ENCODE measurements around the gene CAMK1D.

Gene CAMK1D

GRCh38 chr10:12459340-12459739, 110.0 kb downstream of the CAMK1D start:
- Histone ChIP-seq H3F3A (ENCODE audit: control insufficient read depth, insufficient read depth) (0 out of 2 replicates have a peak, but pooled peaks cover 2% of the 10 kb centered on the region), H3K79me2 (ENCODE audit: control insufficient read depth, low read length) (peaks cover 84% of the 10 kb centered on the region), H3K4me3 (ENCODE audit: low read length) (no peak overlapping the region), H3K4me1 (ENCODE audit: control insufficient read depth, low read length) (peaks cover 5% of the 10 kb centered on the region; the same call in 1 of the 2 replicates), H4K20me1 (ENCODE audit: control insufficient read depth, insufficient read depth, low read depth, low read length) (0 out of 2 replicates have a peak, but pooled peaks cover 11% of the 10 kb centered on the region), H3K9me3 (ENCODE audit: control insufficient read depth, insufficient read depth, low read length) (no peaks in the 10 kb centered on the region), H3K4me2 (ENCODE audit: low read length) (no peak overlapping the region), H3K27ac (ENCODE audit: low read depth, low read length) (no peak overlapping the region), H3K27me3 (ENCODE audit: control insufficient read depth, low read length) (no peaks in the 10 kb centered on the region), H3K36me3 (ENCODE audit: control insufficient read depth, low read length) (no peaks in the 10 kb centered on the region), H3K9me2 (replicated peaks; ENCODE audit: control insufficient read depth, low read length) (no peaks in the 10 kb centered on the region)
- TF ChIP-seq EZH2phosphoT487 (IDR thresholded peaks at IDR 0.05; ENCODE audit: borderline replicate concordance, low read length), result no peak
- TF ChIP-seq, protein P1, sequence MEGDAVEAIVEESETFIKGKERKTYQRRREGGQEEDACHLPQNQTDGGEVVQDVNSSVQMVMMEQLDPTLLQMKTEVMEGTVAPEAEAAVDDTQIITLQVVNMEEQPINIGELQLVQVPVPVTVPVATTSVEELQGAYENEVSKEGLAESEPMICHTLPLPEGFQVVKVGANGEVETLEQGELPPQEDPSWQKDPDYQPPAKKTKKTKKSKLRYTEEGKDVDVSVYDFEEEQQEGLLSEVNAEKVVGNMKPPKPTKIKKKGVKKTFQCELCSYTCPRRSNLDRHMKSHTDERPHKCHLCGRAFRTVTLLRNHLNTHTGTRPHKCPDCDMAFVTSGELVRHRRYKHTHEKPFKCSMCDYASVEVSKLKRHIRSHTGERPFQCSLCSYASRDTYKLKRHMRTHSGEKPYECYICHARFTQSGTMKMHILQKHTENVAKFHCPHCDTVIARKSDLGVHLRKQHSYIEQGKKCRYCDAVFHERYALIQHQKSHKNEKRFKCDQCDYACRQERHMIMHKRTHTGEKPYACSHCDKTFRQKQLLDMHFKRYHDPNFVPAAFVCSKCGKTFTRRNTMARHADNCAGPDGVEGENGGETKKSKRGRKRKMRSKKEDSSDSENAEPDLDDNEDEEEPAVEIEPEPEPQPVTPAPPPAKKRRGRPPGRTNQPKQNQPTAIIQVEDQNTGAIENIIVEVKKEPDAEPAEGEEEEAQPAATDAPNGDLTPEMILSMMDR (IDR thresholded peaks at IDR 0.05; ENCODE audit: low read depth, low read length, poor library complexity, severe bottlenecking), result no peak

GRCh38 chr10:12459762-12460161, 110.4 kb downstream of the CAMK1D start:
- Histone ChIP-seq H3F3A (ENCODE audit: control insufficient read depth, insufficient read depth) (0 out of 2 replicates have a peak, but pooled peaks cover 2% of the 10 kb centered on the region), H3K27me3 (ENCODE audit: control insufficient read depth, low read length) (no peaks in the 10 kb centered on the region), H3K79me2 (ENCODE audit: control insufficient read depth, low read length) (peaks cover 81% of the 10 kb centered on the region), H3K4me1 (ENCODE audit: control insufficient read depth, low read length) (peaks cover 5% of the 10 kb centered on the region; the same call in 1 of the 2 replicates), H4K20me1 (ENCODE audit: control insufficient read depth, insufficient read depth, low read depth, low read length) (0 out of 2 replicates have a peak, but pooled peaks cover 9% of the 10 kb centered on the region), H3K36me3 (ENCODE audit: control insufficient read depth, low read length) (no peaks in the 10 kb centered on the region), H3K4me3 (ENCODE audit: low read length) (no peak overlapping the region), H3K9me3 (ENCODE audit: control insufficient read depth, insufficient read depth, low read length) (no peaks in the 10 kb centered on the region), H3K4me2 (ENCODE audit: low read length) (no peak overlapping the region), H3K27ac (ENCODE audit: low read depth, low read length) (no peak overlapping the region), H3K9me2 (replicated peaks; ENCODE audit: control insufficient read depth, low read length) (no peaks in the 10 kb centered on the region)
- no peak for TF ChIP-seq EZH2phosphoT487 (IDR thresholded peaks at IDR 0.05; ENCODE audit: borderline replicate concordance, low read length)
- TF ChIP-seq, protein P1 (IDR thresholded peaks at IDR 0.05; ENCODE audit: low read depth, low read length, poor library complexity, severe bottlenecking), result no peak

GRCh38 chr10:12463459-12463838, 114.1 kb downstream of the CAMK1D start:
- Histone ChIP-seq H3K4me1 (ENCODE audit: control insufficient read depth, low read length) (peaks cover 5% of the 10 kb centered on the region; the same call in 1 of the 2 replicates), H3K9me2 (replicated peaks; ENCODE audit: control insufficient read depth, low read length) (no peaks in the 10 kb centered on the region), H3K4me2 (ENCODE audit: low read length) (no peak overlapping the region), H3K27me3 (ENCODE audit: control insufficient read depth, low read length) (no peaks in the 10 kb centered on the region), H3F3A (ENCODE audit: control insufficient read depth, insufficient read depth) (0 out of 2 replicates have a peak, but pooled peaks cover 2% of the 10 kb centered on the region), H3K9me3 (ENCODE audit: control insufficient read depth, insufficient read depth, low read length) (no peaks in the 10 kb centered on the region), H3K36me3 (ENCODE audit: control insufficient read depth, low read length) (no peaks in the 10 kb centered on the region), H3K79me2 (ENCODE audit: control insufficient read depth, low read length) (peaks cover 82% of the 10 kb centered on the region), H3K4me3 (ENCODE audit: low read length) (no peak overlapping the region), H3K27ac (ENCODE audit: low read depth, low read length) (no peak overlapping the region), H4K20me1 (ENCODE audit: control insufficient read depth, insufficient read depth, low read depth, low read length) (peaks cover 21% of the 10 kb centered on the region; the same call in 1 of the 2 replicates)
- TF ChIP-seq EZH2phosphoT487 (IDR thresholded peaks at IDR 0.05; ENCODE audit: borderline replicate concordance, low read length), result no peak
- TF ChIP-seq, protein P1 (IDR thresholded peaks at IDR 0.05; ENCODE audit: low read depth, low read length, poor library complexity, severe bottlenecking), result no peak

Data from DOHH2 (cell line).